ENCODE measurements around the gene RIMBP2. TPM values are rescaled to one million over a fixed set of nuclear protein-coding genes. Genes with fewer than 3 reads are reported as not detected.

RIMBP2 gene
- total and polyA plus RNA-seq, 9 of the 15 experiments (the other 6 are each of a cell fraction or from before 2014, with no cell fraction given), result not detected

GRCh38 chr12:130412384-130412783 lies 303.7 kb downstream of the RIMBP2 start:
- BruUV-seq (replicated peaks), result no TSS peak
- H3K27ac ChIP-seq (ENCODE audit: extremely low read depth, low read depth, low read length), result no peak overlapping the region
- FAIRE-seq (no peak), ATAC-seq (no peak), DNase-seq (ENCODE audit: extremely low read depth in 1 of 4, low spot score in 3 of 4) (no peak)
- no peak overlapping the region for H3K9ac ChIP-seq (ENCODE audit: insufficient read depth in 1 of 2, low read depth in 2 of 2, low read length in 2 of 2)
- H3K79me2 ChIP-seq (ENCODE audit: control insufficient read depth, insufficient read depth, low read length), result no peaks in the 10 kb centered on the region
- 4% methylated on average over 8 of the region's 8 CpGs for WGBS (ENCODE audit: insufficient coverage, low coverage, missing lambda C conversion rate)
- H3K9me1 ChIP-seq (ENCODE audit: control insufficient read depth, insufficient read depth, low read length), result no peaks in the 10 kb centered on the region
- peaks cover 19 to 37% of the 10 kb centered on the region in 2 experiments; a peak in 4 of 5 replicates for H3K27me3 ChIP-seq (ENCODE audit: control insufficient read depth in 2 of 2, insufficient read depth in 2 of 2, low read length in 2 of 2)
- in situ Hi-C loops (cut with MboI), result no loop called here
- no peak overlapping the region for H3K4me2 ChIP-seq (ENCODE audit: insufficient read depth, low read length)
- POLR2A ChIA-PET, result interaction anchor here (0.6 kb wide), 1 partner anchor 27 kb away, joined by 3 read pairs; no protein-coding TSS in a partner anchor
- H3K4me1 ChIP-seq (replicated peaks in 1 of 2; ENCODE audit: control insufficient read depth in 2 of 2, insufficient read depth in 2 of 2, low read length in 2 of 2), result no peaks in the 10 kb centered on the region
- intact Hi-C loops (cut with micrococcal nuclease), result no loop called here
- H3K36me3 ChIP-seq (ENCODE audit: control insufficient read depth, insufficient read depth, low read length), result no peaks in the 10 kb centered on the region
- H3K4me3 ChIP-seq, result no peak overlapping the region
- no peaks in the 10 kb centered on the region for H4K20me1 ChIP-seq (replicated peaks; ENCODE audit: control insufficient read depth, insufficient read depth, low read length)
- no peaks in the 10 kb centered on the region for H3K9me3 ChIP-seq (replicated peaks; ENCODE audit: control insufficient read depth, insufficient read depth, low read depth, low read length)
- CTCF ChIA-PET (ENCODE audit: low intra/inter-chr PET ratio), result interaction anchor here (0.6 kb wide), 1 partner anchor 347 kb away, joined by 3 read pairs; no protein-coding TSS in a partner anchor
- H2AFZ ChIP-seq (ENCODE audit: low read depth, low read length), result no peak overlapping the region
- no peak for TF ChIP-seq ETV6 (IDR thresholded peaks at IDR 0.05; ENCODE audit: borderline replicate concordance in 1 of 2, low read depth in 2 of 2, low read length in 1 of 2)
- no peak for TF ChIP-seq ETV6 (CRISPR knock-in tag; IDR thresholded peaks at IDR 0.05; ENCODE audit: borderline replicate concordance)
- TF ChIP-seq PML (IDR thresholded peaks at IDR 0.05; ENCODE audit: low read length), result no peak
- no peak for TF ChIP-seq ZNF780A (CRISPR knock-in tag; IDR thresholded peaks at IDR 0.05)
- TF ChIP-seq RHOXF2B (CRISPR knock-in tag; conservative IDR thresholded peaks at IDR 0.05), result no peak
- no peak for TF ChIP-seq PTTG1 (tag; IDR thresholded peaks at IDR 0.05; ENCODE audit: low read depth)
- no peak for TF ChIP-seq KHSRP (IDR thresholded peaks at IDR 0.05)
- TF ChIP-seq GTF2B (IDR thresholded peaks at IDR 0.05; ENCODE audit: extremely low read depth, insufficient read length), result no peak
- no peak for TF ChIP-seq ETS2 (tag; IDR thresholded peaks at IDR 0.05; ENCODE audit: borderline replicate concordance, poor library complexity, severe bottlenecking)
- TF ChIP-seq ZNF212 (CRISPR knock-in tag; IDR thresholded peaks at IDR 0.05), result no peak
- TF ChIP-seq PCBP2 (IDR thresholded peaks at IDR 0.05; ENCODE audit: low read depth, low read length, poor library complexity, severe bottlenecking), result no peak
- TF ChIP-seq CREB5 (CRISPR knock-in tag; IDR thresholded peaks at IDR 0.05), result no peak
- TF ChIP-seq CBFA2T2 (conservative IDR thresholded peaks at IDR 0.05), result no peak
- TF ChIP-seq ARID1B (IDR thresholded peaks at IDR 0.05), result no peak
- TF ChIP-seq ZNF583 (CRISPR knock-in tag; IDR thresholded peaks at IDR 0.05), result no peak
- no peak for TF ChIP-seq TRIM24 (IDR thresholded peaks at IDR 0.05)
- TF ChIP-seq ZNF592 (IDR thresholded peaks at IDR 0.05), result no peak
- TF ChIP-seq MAX (CRISPR knock-in tag; IDR thresholded peaks at IDR 0.05), result no peak

All from K562 (cell line).